Measurements from ENCODE around the gene CAPG.

Gene CAPG

GRCh38 chr2:85355521-85355920 lies 54.6 kb downstream of the CAPG start:
- DNase-seq, result no peak

- no peak for DNase-seq
Observed at GRCh38 chr2:85355073-85355410, 55.1 kb downstream of the CAPG start.

DNA sequence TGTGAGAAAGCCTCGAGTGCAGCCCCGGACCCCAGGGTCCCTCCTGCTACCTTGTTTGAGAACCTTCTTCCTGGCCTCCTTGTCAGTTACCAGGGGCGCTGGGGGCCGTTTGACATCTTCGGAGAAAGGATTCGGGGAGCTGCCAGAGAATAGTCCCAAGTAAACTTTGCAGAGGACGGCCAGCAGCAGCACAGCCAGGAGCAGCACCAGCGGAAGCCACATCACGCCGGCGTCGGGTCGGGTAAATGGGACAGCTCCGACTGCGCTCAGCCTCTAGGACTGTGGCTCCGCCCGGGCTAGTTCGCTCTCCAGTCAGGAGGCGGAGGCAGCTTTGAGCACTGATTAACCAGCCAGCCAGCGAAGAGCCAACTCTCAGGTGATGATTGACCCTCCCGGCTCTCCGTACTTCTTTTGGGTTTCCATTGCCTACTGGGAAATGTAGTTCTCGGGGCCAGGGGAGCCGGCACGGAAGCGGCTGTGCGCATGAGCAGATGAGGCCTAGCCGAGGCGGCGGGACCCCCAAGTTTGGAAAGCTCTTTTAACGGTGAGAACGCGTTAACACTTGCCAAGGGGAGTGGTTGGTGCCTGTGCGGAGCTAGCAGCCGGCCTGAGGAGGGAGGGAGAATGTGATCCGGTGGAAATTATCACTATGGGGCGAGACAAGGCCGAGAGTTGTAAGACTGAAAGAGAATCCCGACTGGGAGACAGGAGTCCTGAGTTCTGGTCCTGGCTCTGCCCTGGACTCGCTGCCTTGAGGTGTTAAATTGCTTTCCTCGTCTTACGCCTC lies 55.7 kb downstream of the CAPG start, which contains the start of the genes ELMOD3 and RETSAT:
ELMOD3 (plus strand) TSS at position 484 of the 787 bp plus-strand sequence. CDS start 2,430 bp downstream, outside the sequence.
RETSAT (minus strand) TSS at position 243 of the 787 bp plus-strand sequence; CDS start at position 222, 21 bp downstream.
- peak; percentile 95 to 97 for DNase-seq

DNA sequence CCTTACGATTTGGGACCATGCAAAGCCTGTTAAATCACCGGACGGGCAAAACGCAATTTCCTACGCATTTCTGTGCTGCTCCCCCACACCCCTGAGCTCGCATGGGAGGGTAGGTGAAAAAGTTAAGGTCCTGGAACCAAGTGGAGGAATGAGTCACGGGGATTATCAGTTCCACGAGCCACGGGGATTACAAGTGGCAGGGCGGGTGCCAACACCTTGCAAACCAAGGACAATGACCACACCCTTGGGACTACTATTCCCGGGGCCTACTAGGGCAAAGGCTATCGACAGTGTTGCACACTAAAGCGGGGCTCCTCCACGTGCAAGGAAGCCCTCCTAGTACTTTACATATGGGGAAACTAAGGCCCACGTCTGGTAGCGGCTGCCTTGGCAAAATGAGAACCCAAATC lies 56.3 kb downstream of the CAPG start:
- peak; percentile 7 to 15 for DNase-seq

- DNase-seq, result no peak
Observed at GRCh38 chr2:85347599-85347998, 62.6 kb downstream of the CAPG start.
